ENCODE data around the gene ABTB2.

The ABTB2 gene

DNA sequence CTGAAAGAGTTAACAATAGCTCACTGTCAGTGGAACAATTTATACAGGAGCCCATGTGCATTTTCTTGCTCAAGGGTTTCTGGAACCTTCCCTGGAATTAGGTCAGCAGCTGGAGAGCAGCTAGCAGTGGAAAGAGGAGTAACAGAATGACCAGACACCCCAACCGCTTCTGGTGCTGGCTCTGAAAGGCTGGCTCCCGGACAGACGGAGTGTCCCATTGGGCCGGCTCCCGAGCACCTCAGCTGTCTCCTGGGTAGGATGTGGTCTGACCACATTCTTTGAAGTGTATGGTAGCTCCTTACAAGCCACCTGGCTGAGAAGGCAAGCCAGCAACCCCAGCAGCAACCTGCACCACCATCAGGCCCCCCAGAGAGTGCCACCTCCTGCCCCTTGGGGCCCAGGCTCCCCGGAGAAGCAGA lies 44.7 kb downstream of the ABTB2 start:
- no peak for DNase-seq

DNA sequence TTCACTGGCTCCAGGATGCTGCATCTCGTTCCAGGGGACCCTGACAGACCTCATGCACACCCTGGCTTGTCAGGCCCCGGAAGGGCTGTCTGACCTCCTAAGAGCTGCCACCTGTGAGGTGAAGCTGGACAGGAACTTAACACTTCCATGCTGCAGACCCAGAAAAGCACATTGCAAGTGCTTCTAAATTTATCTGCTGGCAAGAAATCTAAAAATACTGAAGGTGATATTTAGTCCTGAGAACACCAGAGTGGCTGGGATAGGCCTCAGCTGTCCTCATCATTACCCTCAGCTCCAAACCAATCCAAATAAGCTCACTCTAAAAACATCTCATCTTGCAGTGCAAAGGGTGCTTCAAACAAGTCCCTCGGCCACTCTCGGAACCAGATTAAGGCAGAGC lies 46.7 kb downstream of the ABTB2 start:
- no peak for DNase-seq

DNA sequence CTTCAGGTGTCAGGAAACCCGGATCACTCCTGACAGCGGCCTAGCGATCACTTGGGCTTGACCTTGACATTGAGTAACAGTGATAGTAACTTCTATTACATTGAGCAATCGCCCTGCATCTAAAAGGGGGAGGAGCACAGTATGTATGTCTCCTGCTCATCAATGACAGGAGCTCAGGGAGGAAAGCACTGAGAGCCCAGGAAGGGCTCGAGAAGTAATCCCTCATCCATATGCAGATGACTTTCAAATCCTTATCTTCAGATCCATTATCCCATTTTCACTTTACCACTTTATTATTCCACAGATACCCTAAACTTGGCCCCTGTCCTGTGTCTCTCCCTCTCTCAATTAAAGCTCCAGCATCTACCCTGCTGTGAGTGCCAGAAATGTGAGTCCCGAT lies 47.8 kb downstream of the ABTB2 start:
- no peak for DNase-seq

DNA sequence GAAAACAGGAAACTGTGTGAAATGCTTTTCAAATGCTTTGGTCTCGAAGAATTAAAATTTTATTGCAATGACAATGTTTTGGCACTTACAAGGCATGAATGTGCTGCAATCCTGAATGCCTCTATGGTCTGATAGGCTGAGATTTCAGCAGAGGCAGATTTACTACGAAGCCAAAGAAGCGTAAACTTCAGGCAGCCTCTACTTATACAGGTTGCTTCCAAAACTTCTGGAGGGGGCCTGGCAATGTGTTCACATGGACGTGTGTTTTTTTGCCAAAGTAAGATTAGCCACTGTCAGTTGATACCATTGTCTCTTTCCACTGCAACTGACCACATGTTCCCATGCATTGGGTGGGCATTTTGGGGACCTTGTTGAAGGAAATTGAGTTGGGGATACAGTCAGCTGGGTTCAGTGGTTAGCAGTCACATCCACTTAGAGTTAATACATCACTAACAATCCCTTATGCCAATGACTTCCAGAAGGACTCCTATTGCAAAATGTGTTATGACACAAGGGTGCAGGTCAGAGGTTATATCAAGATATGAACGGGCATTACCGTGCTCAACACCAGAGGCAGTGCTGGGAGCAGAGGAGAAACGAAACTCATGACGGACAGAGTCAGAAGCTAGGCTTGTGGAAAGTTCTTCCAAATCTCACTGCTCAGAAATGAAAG lies 48.8 kb downstream of the ABTB2 start:
- DNase-seq: no peak

DNA sequence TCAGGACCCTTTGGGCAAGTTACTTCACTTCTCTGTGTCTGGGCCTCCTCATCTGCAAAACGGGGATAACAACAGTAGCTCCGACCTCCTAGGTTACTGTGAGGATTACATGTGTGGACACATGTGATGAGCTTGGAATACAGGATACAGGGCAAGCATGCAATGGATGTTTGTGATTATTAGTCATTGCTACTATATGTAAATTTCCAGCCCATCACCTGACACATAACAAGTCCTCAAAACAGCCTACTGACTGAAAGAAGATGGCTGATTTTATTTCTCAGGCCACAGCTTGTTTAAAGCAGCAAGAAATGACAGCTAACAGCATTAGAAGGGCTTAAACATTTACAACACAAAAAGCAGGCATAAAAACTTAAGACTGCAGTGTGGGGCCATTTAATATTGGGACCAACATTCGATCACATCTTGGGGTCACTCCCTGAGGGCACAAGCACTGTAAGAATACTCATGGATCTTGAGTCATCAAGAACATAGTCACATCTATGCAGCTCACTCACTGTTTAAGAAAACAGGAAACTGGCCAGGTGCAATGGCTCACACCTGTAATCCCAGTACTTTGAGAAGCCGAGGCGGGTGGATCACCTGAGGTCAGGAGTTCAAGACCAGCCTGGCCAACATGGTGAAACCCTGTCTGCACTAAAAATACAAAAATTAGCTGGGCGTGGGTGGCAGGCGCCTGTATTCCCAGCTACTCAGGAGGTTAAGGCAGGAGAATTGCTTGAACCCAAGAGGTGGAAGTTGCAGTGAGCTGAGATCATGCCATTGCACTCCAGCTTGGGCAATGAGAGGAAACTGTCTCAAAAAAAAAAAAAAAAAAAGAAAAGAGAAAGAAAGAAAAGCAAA lies 49.5 kb downstream of the ABTB2 start:
- DNase-seq: no peak

DNA sequence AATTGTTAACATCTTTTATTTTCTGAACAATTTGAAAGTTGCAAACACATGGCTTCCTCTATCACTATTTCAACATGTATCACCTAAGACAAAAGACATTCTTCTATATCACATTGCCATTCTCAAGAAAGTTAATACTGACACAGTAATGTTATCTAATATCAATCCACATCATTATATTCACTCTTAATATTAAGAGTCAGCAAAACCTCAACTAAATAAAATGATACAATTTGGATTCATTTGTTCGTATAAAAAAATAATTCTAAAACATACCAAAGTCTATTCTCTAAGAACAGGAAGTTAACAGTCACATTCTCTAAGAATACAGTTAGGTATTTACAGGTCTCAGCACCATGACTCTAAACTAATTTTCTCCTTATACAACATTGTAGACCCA lies 52.0 kb downstream of the ABTB2 start:
- DNase-seq: no peak

DNA sequence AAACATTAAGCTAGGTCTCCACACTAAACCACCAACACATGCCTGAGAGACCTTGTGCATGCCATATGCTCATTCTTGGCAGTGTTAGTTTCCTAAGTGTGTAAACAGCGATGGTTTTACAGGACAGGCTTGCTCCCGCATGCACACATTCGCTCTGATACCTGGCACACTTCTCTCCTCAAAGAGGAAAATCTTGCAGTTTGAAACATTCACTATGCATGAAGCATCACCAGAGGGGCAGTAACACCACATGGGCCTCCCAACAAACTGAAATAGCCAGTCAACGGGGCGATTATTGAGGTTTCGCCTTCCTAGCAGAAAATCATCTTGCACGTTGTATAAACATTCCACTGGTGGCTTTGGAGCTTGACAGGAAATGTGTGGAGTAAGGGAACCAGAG lies 52.6 kb downstream of the ABTB2 start:
- DNase-seq: no peak

DNA sequence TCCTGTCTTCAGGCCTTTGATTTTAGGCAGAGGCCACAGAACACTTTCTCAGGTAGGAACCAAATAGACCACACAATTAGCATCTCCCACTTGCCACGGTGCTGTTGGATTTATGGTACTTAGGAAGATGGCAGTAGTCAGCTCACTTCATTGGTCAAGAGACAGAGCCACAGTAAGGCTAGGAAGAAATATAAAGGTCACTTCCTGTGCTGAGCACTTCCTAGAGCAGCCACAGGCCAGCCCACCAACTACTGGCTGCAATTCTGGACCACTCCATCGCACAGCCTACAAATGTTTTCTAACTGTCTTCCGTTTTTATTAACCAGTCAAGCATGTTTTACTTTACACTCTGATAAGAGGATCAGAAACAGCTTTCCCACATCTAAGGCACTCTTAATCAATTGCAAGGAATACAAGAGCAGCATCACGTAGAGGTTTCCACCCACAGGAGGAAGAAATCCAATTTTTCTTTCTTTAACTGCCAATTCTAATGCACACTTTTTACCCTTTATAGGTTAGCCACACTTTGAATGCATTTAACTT lies 54.7 kb downstream of the ABTB2 start:
- DNase-seq: no peak

DNA sequence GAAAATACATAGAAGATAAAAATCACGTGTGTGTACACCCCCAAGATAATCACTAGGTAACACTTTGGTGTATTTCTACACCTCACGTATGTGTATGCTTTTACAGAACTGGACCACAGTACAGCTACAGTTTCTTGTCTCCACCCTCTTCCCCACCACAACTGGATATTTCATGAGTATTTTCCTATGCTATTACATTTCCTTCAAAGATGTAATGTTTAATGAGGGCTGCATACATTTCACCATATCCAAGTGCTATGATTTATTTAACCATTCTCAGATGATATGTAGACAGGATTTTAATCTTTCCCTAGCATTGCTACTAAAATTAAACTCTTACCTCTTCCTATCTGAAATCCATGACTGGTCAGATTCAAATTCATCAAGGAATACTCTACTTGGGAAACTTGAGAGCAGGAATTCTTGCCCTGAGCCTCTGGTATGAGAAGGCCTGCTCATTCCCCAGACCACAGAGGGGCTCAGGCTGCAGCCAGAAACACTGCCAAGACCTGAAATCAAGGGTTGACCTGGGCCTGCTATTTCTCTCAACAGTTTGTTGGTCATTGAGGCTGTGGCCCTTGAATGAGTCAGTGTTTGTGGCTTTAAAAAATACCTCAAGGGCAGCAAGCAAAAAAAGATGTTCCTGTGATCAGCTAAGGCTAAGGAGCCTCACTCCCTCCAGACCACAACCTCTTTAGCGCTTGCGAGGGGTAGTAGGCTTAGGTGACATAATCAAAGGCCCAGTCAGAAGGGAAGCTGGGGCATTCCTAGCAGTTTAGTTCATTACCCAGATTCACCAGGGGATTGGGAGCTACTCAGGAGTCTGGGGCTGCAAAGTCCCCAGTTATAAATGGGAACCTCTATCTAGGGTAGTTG lies 55.5 kb downstream of the ABTB2 start:
- DNase-seq: no peak

DNA sequence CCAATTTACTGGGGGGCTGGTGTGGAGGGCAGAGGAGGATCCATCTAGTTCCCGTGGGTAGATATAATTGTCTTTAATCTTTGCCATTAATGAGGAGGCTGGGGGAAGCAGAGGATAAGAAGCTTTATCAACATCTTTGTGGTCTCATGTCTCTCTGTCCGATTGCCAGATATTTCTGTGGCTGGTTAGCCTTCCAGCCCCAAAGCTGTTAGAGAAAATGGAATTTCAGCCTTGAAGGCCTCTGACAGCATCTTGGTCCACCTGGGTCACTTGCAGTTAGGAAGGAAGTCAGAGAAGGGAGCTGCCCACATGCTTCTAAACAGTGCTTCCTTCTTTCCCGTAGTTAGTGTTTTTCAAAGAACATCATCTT lies 56.9 kb downstream of the ABTB2 start:
- no peak for DNase-seq

DNA sequence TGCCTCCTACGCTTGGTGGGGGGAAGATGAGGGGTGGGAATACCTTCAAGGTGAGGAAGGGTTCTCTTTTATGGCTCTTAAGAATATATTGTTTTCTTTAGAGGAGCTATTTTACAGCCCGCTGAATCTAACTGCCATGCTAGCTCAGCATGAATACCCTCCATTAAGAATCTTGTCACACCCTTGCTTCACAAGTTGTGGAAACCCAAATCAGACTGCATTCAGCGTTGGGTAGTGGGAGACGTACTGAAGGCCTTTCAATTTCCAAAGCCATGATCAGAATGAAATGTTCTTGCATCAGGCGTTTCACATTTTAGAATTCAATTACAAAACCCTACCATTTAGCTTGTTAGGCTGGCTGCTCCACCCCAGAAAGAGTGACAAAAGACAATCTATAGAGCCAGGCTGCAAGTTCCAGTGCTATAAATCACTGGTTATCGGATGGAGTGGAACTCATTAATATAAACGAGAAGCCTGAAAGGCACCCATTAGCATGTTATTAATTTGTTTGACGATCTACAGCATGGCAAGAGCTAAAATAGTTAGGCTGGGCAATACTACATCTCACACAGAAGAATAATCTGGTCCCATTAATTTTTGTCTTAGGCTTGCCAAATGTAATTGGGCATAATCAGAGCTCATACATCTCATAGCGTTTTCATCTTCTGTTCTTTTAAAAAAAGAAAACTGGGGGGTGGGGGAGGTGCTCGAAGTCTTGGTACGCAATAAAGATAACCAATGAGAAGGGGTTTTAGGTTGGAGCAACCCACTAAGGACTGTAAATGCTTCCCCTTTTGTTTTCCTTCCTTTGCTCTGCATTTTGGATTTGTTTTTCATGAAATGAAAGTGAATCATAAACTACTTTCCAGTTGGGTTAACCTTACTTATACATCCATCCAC lies 57.5 kb downstream of the ABTB2 start:
- no peak for DNase-seq

DNA sequence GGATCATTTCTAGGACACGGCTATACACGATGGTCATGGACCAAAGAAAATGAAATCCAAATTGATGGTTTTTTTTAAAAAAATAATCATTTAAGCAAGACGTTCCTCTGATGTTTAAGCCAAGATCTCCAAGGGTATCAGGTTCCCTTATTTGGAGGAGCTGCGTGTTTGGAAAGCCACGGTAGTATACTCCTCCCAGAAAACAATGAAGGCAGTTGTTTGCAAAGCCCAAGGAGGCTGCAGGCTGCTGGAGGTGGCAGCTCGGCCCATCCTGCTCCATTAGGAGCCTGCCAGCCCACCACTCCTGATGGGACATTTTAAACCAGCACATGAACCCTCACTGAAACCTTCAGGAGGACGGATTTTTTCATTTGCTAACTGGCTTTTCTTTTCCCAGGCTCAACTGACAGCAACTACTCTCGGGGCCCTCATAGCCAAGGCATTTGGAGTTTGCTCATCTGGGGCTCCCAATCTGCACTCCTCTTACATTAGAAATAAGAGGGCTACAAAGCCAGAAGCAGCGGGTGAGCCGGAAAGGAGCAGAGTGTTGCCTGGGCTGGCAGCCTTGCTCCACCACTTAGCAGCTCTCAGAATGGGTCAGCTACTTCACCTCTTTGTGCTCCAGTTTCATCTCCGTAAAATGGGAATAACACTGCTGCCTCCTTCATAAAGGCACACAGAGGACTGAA lies 58.4 kb downstream of the ABTB2 start:
- DNase-seq: no peak

DNA sequence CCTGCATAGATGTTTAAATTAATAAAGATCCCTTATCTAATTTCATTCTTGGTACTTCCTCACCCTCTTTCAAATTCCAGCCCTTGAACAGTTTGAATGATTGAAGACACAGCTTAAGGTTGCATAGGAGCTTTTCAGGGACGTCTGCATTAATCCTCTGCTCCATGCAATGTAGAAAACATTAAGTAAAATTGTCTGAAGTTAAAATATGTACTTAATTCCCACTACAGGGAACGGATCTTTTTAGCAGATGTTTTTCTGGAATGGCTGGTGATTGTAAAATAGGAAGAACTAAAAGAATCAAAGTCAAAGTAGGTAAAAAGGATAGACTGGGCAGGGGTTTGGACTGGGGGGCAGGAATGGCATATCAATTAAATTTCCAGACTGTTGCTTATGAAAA lies 58.9 kb downstream of the ABTB2 start:
- no peak for DNase-seq

DNA sequence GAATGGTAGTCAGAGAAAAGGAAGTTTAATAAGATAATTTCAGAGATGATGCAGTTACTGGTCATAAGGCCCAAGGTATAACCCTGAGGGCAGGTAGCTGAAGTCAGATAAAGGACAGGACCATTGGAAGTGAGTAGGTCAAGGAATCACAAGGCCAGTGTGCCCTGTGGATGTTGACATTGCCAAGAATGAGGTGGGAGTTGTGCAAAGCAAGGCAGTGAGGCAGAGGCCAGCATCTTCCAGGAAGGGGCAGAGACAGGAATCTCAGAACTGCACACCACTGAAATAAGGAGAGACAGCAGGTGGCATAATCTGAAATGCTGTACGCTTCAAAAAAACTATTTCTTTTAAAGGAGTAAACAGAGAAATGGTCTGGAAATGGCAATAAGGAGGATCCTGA lies 61.4 kb downstream of the ABTB2 start:
- DNase-seq: no peak

DNA sequence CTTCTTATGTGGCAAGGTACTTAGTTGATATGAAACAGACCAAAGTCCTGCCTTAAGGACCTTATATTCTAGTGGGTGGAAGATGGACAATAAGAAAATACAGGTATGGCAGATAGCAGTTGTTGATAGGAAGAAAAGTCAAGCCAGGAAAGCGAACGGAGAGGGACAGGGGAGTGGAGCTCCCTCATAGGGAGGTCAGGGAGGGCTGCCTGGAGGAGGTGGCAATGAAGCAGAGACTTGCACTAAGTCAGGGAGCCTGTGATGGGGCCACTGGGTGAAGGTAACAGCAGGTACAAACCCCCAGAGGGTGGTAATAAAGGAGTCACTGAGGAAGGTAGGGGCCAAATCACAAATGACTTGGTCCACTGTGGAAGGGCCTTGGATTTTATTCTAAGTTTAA lies 65.3 kb downstream of the ABTB2 start:
- no peak for DNase-seq

DNA sequence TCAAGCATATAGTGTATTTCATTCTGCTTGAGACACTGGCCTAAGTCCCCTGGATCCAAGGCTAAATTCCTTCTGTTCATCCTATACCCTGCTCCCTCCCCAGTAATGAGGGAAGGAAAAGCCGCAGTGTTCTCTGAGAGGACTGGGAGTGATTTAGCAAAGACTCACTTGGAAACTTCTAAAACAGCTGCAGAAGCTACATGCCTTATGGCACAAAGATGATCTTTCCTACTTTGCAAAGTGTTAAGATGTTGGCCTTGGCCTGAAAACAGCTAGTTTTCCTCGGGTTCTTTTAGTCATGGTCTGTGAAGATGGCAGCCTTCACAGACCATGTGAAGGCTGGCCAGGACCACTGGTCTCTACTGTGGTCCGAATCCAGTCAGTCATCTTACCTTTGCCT lies 65.7 kb downstream of the ABTB2 start:
- no peak for DNase-seq

DNA sequence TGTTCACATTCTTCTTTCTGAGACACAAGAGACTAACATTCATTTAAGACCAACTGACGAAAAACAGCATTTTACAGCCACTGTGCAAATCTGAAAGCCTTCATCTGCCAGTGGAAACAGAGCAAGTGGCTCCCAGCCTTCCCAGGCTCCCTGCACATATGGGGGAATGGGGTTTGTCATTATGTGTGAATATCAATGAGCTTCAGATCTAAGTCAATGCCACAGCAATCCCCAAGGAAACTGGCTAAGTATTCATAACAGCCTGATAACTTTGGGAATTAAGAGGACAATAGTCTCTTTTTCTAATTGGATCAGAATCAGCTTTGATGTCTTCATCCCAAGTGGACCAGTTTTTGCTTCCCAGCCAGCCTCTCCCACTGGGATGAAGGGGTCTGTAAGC lies 66.9 kb downstream of the ABTB2 start:
- DNase-seq: no peak

DNA sequence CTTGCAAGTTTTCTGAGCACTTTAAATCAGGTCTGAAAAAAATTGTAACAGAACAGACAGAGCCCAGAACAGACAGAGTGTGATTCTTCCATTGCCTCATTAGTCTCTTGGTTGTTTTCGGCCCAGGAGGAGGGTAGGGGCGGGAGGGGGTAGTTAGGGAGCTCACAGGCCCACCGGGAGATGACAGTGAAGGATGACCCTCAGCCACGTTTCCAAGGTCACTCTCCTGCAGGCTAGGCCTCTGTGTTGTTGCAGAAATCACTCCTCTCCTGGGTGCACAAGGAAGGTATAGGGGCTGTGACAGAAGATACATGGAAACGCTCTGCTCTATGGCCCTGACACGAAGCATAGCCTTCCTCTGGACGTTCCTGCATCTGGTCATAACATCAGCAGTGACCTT lies 69.3 kb downstream of the ABTB2 start:
- no peak for DNase-seq

DNA sequence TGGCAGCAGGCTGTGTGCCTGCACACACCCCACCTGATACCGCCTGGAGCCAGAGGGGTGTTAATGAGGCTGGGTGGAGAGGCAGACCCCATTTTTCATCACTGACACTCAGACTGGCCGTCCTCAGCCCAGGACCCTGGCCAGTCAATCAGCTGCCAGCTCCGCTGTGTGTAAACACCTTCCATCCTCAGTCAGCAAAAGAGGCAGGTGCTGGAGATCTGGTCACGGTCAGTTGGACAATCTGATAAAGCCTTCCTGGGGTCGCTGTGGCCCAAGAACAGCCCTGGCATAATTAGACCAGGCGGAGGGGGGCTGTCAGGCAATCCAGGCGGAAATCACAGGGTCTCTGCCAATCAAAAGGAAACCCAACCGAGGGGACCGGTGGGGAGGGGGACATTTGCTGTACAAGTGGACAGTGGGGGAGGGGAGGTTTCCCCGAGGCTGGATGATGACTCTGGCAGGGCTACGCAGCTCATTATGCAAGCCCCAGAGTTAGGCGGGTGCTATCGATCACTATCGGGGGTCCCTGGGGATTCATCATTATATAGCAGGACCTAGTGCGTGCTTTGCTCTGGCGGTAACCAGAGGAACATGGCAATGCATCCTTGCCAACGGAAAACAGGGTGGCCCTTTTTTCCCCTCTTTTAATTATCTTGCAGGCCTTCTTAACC lies 72.9 kb downstream of the ABTB2 start:
- no peak for DNase-seq

DNA sequence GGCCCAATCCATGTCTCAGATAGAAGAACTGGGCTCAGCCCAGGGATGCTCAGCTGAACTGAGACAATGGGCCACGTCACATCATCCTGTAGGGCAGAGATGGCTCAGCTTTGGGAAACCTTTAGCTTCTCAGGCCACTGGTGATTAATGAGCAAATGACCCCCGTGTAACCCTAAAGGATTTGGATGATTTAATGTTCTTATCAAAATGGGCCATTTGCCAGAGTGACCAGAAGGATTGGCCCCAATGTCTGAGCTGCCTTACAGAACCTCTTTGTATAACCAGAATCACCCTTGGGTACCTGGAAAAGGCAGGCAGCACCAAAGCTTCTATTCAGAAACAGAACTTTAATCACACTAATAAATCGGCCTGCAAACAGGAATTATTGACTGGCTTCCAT lies 73.7 kb downstream of the ABTB2 start:
- no peak for DNase-seq

Measured in NCI-H2107 (cell line).